ENCODE data around the gene GRIK5. TPM values are rescaled to one million over a fixed set of nuclear protein-coding genes. Genes with fewer than 3 reads are reported as not detected.
"Not testable (repeated sequence)": the region's sequence is repeated elsewhere in the genome, so short reads cannot be mapped to it uniquely, and the experiment has no call there.

The GRIK5 gene
- total RNA-seq, 1 experiment from 2014 or later, result not detected

- DNase-seq (ENCODE audit: low read depth), result no peak
- in situ Hi-C loops (cut with HindIII; ENCODE audit: low pct_unique_long_range_greater_than_20kb, low sequenced_read_pairs), result no loop called here
Measured at GRCh38 chr19:42003506-42004294, 66.3 kb downstream of the GRIK5 start.

GRCh38 chr19:41999878-42000208, 70.2 kb downstream of the GRIK5 start:
- no peak for DNase-seq (ENCODE audit: low read depth)
- in situ Hi-C loops (cut with HindIII; ENCODE audit: low pct_unique_long_range_greater_than_20kb, low sequenced_read_pairs), result no loop called here

- in situ Hi-C loops (cut with HindIII; ENCODE audit: low pct_unique_long_range_greater_than_20kb, low sequenced_read_pairs), result no loop called here
- no peak for DNase-seq (ENCODE audit: low read depth)
Measured at GRCh38 chr19:41999071-41999877, 70.7 kb downstream of the GRIK5 start.

GRCh38 chr19:41998246-41999020, 71.6 kb downstream of the GRIK5 start:
- in situ Hi-C loops (cut with HindIII; ENCODE audit: low pct_unique_long_range_greater_than_20kb, low sequenced_read_pairs), result no loop called here
- peak; percentile 47 for DNase-seq (ENCODE audit: low read depth)

DNA sequence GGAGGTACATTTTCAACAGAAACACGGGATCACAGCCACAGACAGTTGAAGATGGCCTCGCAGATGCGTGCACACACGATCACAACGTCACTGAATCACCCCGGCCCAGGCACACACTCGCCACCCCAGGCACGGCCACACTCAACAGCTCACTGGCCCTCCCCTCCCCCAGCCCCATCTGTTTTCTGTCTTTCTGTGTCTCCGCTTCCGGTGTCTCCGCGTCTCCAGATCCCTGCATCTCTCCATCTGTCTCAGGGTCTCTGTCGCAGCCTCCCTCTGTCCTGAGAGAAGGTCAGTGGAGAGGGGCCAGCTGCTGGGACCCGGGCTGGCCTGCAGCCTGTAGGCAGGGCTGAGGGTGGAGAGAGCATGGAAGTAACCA, 72.2 kb downstream of the GRIK5 start:
- in situ Hi-C loops (cut with HindIII; ENCODE audit: low pct_unique_long_range_greater_than_20kb, low sequenced_read_pairs), result no loop called here

GRCh38 chr19:41997121-41997850, 72.7 kb downstream of the GRIK5 start:
- in situ Hi-C loops (cut with HindIII; ENCODE audit: low pct_unique_long_range_greater_than_20kb, low sequenced_read_pairs), result no loop called here
- DNase-seq (ENCODE audit: low read depth), result peak; percentile 56

More for the DNA sequence above, 72.2 kb downstream of the GRIK5 start:
- DNase-seq (ENCODE audit: low read depth), result no peak

- DNase-seq (ENCODE audit: low read depth), result no peak
Measured at GRCh38 chr19:41995959-41996797, 73.8 kb downstream of the GRIK5 start.

DNA sequence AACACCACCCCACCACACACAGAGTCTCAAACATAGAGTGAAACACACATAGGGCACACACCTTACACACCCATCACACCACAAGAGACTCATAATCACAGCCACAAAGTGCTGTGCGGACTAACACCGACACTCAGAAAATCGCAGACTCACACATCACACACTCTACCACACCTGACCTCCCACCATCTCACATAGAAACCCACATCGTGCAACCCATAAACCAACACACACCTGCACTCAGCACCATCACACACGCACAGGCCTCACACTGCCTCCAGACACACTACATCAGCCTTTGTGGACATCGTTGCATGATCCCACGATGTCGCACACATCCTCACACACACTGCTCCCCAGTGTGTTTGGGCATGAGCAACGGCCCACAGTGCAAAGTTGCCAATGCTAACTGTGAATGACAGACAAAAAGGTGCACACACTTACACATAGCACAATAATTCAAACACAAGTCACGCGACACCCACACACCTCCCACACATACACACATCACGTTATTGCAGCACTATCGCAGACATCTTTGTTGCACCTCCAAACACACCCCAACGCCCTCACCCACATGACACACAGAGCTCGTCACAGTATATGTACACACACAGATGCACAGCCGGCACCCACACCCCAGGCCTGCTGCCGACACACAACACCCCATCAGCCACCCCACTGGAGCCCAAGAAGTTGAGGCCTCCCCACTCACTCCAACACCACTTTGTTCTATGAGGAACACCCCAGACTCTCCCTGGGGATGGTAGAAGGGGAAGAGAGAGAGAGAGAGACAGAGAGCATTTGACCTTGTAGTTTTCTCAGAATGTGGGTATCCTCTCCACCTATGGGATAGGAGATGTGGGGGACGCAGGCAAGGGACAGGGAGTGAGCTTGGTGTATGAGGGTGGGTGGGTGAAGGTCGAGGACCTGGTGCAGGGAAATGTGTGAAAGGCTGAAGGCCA, 74.7 kb downstream of the GRIK5 start:
- in situ Hi-C loops (cut with HindIII; ENCODE audit: low pct_unique_long_range_greater_than_20kb, low sequenced_read_pairs), result no loop called here
- DNase-seq (ENCODE audit: low read depth), result no peak

More at GRCh38 chr19:41995959-41996797, 73.8 kb downstream of the GRIK5 start:
- in situ Hi-C loops (cut with HindIII; ENCODE audit: low pct_unique_long_range_greater_than_20kb, low sequenced_read_pairs), result no loop called here

GRCh38 chr19:41994521-41994971, 75.5 kb downstream of the GRIK5 start:
- no peak for DNase-seq (ENCODE audit: low read depth)
- in situ Hi-C loops (cut with HindIII; ENCODE audit: low pct_unique_long_range_greater_than_20kb, low sequenced_read_pairs), result no loop called here

GRCh38 chr19:41993612-41994483, 76.2 kb downstream of the GRIK5 start, which contains the start of gene ATP1A3:
Gene ATP1A3, minus strand, starts transcription at chr19:41994230. Its CDS starts 154 bp downstream, at chr19:41994076.
- peak; percentile 87 for DNase-seq (ENCODE audit: low read depth)

DNA sequence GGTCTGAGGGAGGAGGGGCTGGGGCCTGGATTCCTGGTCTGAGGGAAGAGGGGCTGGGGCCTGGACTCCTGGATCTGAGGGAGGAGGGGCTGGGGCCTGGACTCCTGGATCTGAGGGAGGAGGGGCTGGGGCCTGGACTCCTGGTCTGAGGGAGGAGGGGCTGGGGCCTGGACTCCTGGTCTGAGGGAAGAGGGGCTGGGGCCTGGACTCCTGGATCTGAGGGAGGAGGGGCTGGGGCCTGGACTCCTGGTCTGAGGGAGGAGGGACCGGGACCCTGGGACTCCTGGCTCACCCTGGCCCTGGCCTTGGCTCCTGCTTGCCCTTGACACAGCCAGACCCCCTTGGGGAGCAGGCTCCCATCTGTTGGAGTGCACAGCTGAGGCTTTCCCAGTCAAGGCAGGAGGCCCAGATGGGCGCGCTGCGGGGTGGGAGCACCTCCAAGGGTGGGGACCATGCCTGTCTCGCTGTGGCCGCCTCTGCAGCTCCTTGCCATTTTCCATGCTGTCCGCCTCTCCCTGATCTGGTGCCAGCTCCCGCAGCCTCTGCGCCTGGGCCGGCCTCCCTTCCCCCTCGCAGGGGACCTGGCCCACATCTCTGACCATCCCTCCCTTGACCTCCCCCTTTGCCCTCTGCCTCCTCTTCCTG, 78.0 kb downstream of the GRIK5 start:
- in situ Hi-C loops (cut with HindIII; ENCODE audit: low pct_unique_long_range_greater_than_20kb, low sequenced_read_pairs), result not testable (repeated sequence)

More at GRCh38 chr19:41993612-41994483, 76.2 kb downstream of the GRIK5 start, which contains the start of gene ATP1A3:
- in situ Hi-C loops (cut with HindIII; ENCODE audit: low pct_unique_long_range_greater_than_20kb, low sequenced_read_pairs), result no loop called here

GRCh38 chr19:41991025-41991424, 79.0 kb downstream of the GRIK5 start:
- DNase-seq (ENCODE audit: low read depth), result no peak
- in situ Hi-C loops (cut with HindIII; ENCODE audit: low pct_unique_long_range_greater_than_20kb, low sequenced_read_pairs), result no loop called here

More for the DNA sequence above, 78.0 kb downstream of the GRIK5 start:
- not testable (repeated sequence) for DNase-seq (ENCODE audit: low read depth)

DNA sequence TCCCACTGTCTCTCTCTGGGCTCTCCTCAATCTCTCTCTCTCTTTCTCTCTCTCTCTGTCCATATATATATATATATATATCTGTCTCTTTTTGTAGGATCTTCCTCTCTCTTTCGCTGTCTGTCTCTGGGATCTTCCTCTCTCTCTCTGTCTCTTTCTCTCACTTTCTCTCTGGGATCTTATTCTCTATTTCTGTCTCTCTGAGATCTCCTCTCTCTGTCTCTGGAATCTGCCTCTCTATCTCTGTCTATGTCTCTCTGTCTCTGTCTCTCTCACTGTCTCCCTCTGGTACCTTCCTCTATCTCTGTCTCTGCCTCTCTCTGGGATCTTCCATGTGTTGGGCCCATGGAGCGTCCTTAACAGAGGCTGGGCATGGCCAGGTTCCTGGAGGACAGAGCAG, 79.4 kb downstream of the GRIK5 start:
- in situ Hi-C loops (cut with HindIII; ENCODE audit: low pct_unique_long_range_greater_than_20kb, low sequenced_read_pairs), result no loop called here

DNA sequence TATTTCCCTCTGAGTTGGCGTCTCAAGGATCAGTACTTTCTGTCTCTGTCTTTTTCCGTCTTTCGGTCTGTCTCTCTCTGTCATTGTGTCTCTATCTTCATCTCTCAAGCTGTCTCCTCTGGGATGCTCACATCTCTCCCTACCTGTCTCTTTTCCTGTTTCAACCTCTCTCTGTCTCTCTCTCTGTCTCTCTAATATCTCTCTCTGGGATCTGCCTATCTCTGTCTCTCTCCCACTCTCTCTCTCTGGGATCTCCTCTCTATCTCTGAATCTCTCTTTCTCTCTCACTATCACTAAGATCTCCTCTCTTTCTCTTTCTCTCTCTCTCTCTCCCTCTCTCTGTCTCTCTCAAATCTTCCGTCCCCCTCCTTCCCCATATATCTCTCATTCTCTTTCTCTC, 80.0 kb downstream of the GRIK5 start:
- in situ Hi-C loops (cut with HindIII; ENCODE audit: low pct_unique_long_range_greater_than_20kb, low sequenced_read_pairs), result no loop called here
- DNase-seq (ENCODE audit: low read depth), result no peak

More for the DNA sequence above, 79.4 kb downstream of the GRIK5 start:
- no peak for DNase-seq (ENCODE audit: low read depth)

DNA sequence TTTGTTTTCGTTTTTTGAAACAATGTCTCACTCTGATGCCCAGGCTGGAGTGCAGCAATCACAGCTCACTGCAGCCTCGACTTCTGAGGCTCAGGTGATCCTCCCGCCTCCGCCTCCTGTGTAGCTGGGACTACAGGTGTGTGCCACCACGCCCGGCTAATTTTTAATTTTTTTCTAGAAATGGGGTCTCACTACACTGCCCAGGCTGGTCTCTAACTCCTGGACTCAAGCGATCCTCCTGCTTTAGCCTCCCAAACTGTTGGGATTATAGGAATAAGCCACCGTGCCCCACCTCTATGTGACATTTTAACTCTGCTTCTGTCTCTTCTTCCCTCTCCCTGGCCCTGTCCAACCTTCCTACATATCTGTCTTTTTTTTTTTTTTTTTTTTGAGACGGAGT, 81.1 kb downstream of the GRIK5 start:
- no peak for DNase-seq (ENCODE audit: low read depth)
- in situ Hi-C loops (cut with HindIII; ENCODE audit: low pct_unique_long_range_greater_than_20kb, low sequenced_read_pairs), result no loop called here

Data from Caki2 (cell line).